Activated CD4-positive, alpha-beta T cell treated with anti-CD3 and anti-CD28 coated beads, Interleukin-2, Interleukin-4, amounts not matched to agents 100 ng/mL and 50 ng/mL, durations not matched to agents 16 hours and 8 hours (primary cell): Measurements from ENCODE around the gene PON1.

Source experiments
- DNase-seq: peaks from one replicate; pipeline ENCODE4 v3.0.0-alpha.2; 2020; ENCODE audit warnings: low spot score

The PON1 gene

GRCh38 chr7:95253986-95254385, 70.3 kb downstream of the PON1 start:
- no peak for DNase-seq

GRCh38 chr7:95251966-95252365, 72.4 kb downstream of the PON1 start:
- no peak for DNase-seq

- no peak for DNase-seq
These were observed 73.8 kb downstream of the PON1 start for GRCh38 chr7:95250571-95250970.
